Measurements from ENCODE around the gene PLSCR3.

- TF ChIP-seq POLR2AphosphoS5 (IDR thresholded peaks at IDR 0.05) = no peak
- no peak for TF ChIP-seq CTCF (IDR thresholded peaks at IDR 0.05)
- TF ChIP-seq POLR2A (IDR thresholded peaks at IDR 0.05) = no peak
- no peak for TF ChIP-seq EP300 (IDR thresholded peaks at IDR 0.05; ENCODE audit: low read depth)
Observed at GRCh38 chr17:7393613-7394451, 493 bp downstream of the PLSCR3 start.
